ENCODE results near the gene C13orf42.

Gene C13orf42

DNA sequence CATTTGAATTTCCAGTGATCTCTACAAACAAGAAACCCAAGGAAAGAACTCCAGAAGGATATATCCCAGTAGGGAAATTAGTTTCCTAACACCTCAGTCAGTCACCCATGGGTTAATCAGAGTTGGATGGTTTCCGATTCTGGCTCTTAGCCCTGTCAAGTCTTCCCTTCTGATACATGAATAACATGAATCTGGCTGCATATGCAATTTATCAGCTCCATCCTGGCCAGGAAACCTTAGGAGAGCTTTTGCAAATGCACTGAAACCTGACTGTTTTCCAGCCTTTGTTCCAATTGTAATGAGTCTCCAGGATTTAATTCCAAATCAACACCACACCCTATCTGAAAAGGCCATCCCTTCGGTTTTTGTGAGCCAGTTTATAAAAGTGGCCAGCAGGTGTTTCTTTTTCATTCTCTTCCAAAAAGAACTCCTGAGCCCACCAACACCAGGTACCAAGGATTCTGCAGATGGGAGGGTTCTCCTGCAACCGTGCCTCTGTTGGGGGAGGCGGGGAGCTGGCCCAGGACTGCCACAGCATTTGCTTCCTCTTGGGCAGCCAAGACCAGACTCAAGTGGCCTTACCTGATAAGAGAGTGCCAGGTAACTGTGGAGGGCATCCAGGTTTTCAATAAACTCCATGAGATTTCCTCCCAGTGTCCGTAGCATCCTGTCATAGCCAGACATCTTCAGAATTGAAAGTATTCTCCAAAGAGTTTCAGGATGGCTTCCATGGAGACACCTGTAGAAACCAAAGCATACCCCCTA, 77.5 kb downstream of the C13orf42 start:
- DNase-seq (ENCODE audit: low spot score) = peak; percentile 90

DNA sequence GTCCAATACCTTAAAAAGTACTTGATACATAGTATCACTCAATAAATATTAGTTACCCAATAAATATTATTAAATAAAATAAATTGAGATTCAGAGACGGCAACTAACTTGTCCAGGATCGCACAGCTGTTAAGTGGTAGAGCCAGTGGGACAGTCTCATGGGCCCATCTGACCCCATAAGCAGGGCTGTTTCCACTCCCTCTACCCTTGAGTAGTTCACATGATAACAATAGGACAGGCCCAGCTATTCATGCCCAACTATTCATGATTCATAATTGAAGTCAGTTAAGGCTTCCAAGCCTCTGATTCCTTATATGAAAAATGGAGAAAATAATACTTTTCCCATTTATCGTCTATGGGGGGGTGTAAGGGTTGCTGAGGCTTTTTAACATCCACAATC, 78.2 kb downstream of the C13orf42 start:
- no peak for DNase-seq (ENCODE audit: low spot score)
